Brain microvascular endothelial cell (primary cell): ENCODE measurements around the gene C5.
A peak's percentile ranks its signal among the peaks of the same experiment; 100 is the strongest.
"Not testable (repeated sequence)": the region's sequence is repeated elsewhere in the genome, so short reads cannot be mapped to it uniquely, and the experiment has no call there.

Source experiments
- DNase-seq: peaks from one replicate; pipeline ENCODE4 v3.0.0-alpha.2; 2020
- H3K27ac ChIP-seq: fragments of 250-450 bp; sonication (Bioruptor Pico); 2 replicates; pipeline ENCODE4 v1.5.1; 2020; ENCODE audit warnings: mild to moderate bottlenecking, moderate library complexity
- H3K27me3 ChIP-seq: fragments of 250-450 bp; sonication (Bioruptor Pico); replicated peaks from 2 replicates; pipeline ENCODE4 v1.5.1; 2020; ENCODE audit warnings: mild to moderate bottlenecking
- H3K36me3 ChIP-seq: fragments of 250-450 bp; sonication (Bioruptor Pico); replicated peaks from 2 replicates; pipeline ENCODE4 v1.5.1; 2020; ENCODE audit warnings: mild to moderate bottlenecking
- H3K4me3 ChIP-seq: 2 replicates; pipeline ENCODE4 v1.5.1; 2011; ENCODE audit warnings: low read depth, mild to moderate bottlenecking, control low read depth, low read length, moderate library complexity
- in situ Hi-C: cut with HindIII; loops from 2 replicates; pipeline ENCODE4 v1.10.0; 2017; ENCODE audit warnings: low sequenced_read_pairs, low pct_ligation_motif_present
- TF ChIP-seq, protein P1 (sequence below): IDR thresholded peaks from 2 replicates; pipeline ENCODE4 v1.5.1; 2011; ENCODE audit warnings: low read depth, mild to moderate bottlenecking, moderate library complexity, low read length, control low read depth, inconsistent platforms; ENCODE audit errors: missing control alignments

Gene C5

DNA sequence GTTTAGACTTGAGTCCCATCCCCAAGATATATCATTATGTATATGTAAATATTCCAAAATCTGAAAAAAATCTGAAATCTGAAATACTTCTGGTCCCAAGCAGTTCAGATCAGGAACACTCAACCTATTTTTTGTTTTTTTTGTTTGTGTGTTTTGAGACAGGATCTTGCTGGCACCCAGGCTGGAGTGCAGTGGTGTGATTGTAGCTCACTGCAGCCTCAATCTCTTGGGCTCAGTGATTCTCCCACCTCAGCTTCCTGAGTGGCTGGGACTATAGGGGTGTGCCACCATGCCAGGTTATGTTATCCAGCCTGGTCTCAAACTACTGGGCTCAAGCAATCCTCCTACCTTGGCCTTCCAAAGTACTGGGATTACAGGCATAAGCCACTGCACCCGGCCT, 72.8 kb downstream of the C5 start:
- H3K27ac ChIP-seq = no peak overlapping the region
- in situ Hi-C loops = no loop called here
- DNase-seq = no peak
- TF ChIP-seq, protein P1, sequence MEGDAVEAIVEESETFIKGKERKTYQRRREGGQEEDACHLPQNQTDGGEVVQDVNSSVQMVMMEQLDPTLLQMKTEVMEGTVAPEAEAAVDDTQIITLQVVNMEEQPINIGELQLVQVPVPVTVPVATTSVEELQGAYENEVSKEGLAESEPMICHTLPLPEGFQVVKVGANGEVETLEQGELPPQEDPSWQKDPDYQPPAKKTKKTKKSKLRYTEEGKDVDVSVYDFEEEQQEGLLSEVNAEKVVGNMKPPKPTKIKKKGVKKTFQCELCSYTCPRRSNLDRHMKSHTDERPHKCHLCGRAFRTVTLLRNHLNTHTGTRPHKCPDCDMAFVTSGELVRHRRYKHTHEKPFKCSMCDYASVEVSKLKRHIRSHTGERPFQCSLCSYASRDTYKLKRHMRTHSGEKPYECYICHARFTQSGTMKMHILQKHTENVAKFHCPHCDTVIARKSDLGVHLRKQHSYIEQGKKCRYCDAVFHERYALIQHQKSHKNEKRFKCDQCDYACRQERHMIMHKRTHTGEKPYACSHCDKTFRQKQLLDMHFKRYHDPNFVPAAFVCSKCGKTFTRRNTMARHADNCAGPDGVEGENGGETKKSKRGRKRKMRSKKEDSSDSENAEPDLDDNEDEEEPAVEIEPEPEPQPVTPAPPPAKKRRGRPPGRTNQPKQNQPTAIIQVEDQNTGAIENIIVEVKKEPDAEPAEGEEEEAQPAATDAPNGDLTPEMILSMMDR = no peak
- H3K27me3 ChIP-seq = no peaks in the 10 kb centered on the region
- H3K36me3 ChIP-seq = no peaks in the 10 kb centered on the region
- H3K4me3 ChIP-seq = no peak overlapping the region

DNA sequence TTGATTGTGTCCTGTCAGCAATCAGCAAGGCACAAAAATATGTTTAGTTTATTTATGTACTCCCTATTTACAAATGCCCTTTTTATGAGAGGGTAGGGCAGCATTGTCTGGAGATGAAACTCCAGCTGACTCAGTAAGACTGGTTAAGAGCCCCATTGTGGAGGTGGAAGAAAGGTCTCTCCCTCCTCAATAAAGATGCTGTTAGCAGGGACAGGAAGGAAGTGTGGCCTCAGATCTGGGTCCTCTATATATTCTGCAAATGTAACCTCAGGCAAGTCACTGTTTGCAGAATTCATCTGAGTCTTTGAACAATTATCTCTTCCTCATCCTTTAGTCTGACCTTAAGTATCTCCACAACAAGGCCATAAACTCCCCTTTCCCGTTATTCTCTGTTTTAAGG, 75.2 kb downstream of the C5 start:
- Histone ChIP-seq H3K27me3 (no peaks in the 10 kb centered on the region), H3K27ac (no peak overlapping the region), H3K36me3 (no peaks in the 10 kb centered on the region), H3K4me3 (no peak overlapping the region)
- TF ChIP-seq, protein P1 = no peak
- in situ Hi-C loops = no loop called here
- no peak for DNase-seq

DNA sequence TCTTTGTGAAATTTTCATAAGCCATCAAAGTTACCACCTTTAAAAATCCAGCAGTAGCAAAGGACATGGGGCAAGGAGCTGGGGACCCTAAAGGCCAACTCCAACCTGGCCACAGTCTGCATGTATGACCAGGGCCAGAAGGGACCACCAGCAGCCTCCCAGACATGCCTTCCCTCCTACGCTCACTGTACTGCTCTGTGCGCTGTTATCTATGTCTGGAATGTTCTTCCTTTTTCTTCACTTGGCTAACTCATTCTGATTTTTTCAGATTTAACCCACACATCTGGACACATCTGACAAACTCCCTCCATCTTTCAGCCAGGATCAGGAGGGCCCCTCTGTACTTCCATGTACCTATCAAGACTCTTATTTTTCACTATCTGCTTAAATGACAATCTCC, 75.9 kb downstream of the C5 start:
- TF ChIP-seq, protein P1 = no peak
- DNase-seq = peak; percentile 11
- no peak overlapping the region for H3K27ac ChIP-seq
- H3K36me3 ChIP-seq = no peaks in the 10 kb centered on the region
- H3K27me3 ChIP-seq = no peaks in the 10 kb centered on the region
- no peak overlapping the region for H3K4me3 ChIP-seq
- in situ Hi-C loops = no loop called here

DNA sequence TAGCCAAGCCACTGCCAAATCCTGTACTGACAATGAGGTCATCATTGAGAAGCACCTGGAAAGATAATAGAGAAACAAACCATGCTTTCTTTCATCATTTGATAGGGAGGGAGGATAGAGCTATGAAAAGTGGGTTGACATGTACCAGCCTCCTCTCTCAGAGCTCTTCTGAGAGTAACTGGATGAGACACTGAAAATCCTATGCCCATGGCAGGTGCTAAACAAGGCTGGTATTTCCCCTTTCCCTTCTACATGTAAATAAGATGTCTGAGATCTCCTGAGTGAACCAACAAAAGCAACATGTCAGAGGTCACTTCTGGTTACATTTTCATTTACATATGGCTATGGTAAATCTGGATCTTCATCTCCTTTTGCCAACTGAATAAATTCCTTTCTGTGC, 78.1 kb downstream of the C5 start:
- in situ Hi-C loops = no loop called here
- H3K36me3 ChIP-seq = no peaks in the 10 kb centered on the region
- no peak overlapping the region for H3K27ac ChIP-seq
- H3K27me3 ChIP-seq = no peaks in the 10 kb centered on the region
- TF ChIP-seq, protein P1 = no peak
- H3K4me3 ChIP-seq = no peak overlapping the region
- no peak for DNase-seq

DNA sequence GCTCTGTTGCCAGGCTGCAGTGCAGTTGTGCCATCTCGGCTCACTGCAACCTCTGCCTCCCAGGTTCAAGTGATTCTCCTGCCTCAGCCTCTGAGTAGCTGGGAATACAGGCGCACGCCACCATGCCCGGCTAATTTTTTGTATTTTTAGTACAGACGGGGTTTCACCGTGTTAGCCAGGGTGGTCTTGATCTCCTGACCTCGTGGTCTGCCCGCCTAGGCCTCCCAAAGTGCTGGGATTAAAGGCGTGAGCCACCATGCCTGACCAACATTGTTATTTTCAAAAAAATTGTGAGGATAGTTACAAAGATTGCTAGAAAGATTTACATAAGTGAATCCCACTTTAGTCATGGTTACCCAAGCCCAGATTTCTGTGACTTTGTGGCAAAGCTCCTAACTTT, 78.6 kb downstream of the C5 start:
- H3K36me3 ChIP-seq, H3K27ac ChIP-seq, DNase-seq, in situ Hi-C loops, H3K4me3 ChIP-seq, H3K27me3 ChIP-seq: not testable (repeated sequence)

DNA sequence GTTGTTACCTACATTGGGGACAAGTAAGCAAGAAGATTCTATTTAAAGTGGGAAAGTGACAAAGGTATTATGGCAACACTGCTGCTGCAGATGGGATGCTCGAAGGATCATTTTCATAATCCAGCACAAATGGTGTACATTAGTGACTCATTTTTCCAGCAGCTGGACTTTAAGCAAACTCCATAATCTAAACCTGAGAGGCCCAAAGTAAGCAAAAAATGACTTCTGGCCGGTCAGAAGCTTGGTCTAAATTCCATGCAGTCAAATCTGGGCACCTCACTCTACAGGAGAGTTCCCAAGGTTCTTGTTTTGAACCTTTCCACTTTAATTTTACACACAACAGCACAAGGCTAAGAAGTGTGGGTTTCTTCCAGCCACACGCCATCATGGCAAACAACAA, 79.8 kb downstream of the C5 start:
- Histone ChIP-seq H3K4me3 (no peak overlapping the region), H3K27ac (no peak overlapping the region), H3K36me3 (no peaks in the 10 kb centered on the region), H3K27me3 (no peaks in the 10 kb centered on the region)
- TF ChIP-seq, protein P1 = no peak
- in situ Hi-C loops = no loop called here
- DNase-seq = no peak

DNA sequence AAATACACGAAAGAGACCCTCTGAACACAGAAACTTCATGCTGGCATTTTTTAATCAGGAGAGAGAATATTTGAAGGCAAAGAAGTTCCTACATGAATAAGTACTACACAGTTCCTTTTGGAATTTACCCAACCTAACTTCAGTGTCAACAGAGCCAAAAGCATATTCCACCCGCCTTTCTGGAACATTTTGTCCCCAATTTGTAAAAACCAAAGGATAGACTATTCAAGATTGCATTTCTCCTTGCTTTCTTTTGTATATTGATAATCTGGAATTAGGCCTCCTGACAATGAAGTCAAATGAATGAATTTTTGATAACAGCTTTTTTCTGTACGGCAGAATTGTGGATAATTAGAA, 84.1 kb downstream of the C5 start:
- H3K36me3 ChIP-seq = no peaks in the 10 kb centered on the region
- TF ChIP-seq, protein P1 = no peak
- no peak overlapping the region for H3K4me3 ChIP-seq
- DNase-seq = no peak
- no peaks in the 10 kb centered on the region for H3K27me3 ChIP-seq
- no peak overlapping the region for H3K27ac ChIP-seq
- in situ Hi-C loops = no loop called here
